Esophagus muscularis mucosa (tissue), 3 donors: Measurements from ENCODE around the gene CCDC54.

Experiments used
- CTCF ChIP-seq, 3 experiments: fragments of 200-600 bp in 2 of 3; fragments of 450-650 bp in 1 of 3; sonication (generic) in 2 of 3; IDR thresholded peaks; one replicate each; pipeline ENCODE4 v1.5.1; 2017 to 2019; ENCODE audit warnings: antibody characterized with exemption in 3 of 3, mild to moderate bottlenecking in 2 of 3, moderate library complexity in 1 of 3
- POLR2AphosphoS5 ChIP-seq, 2 donors: sonication (generic); formaldehyde crosslinking; IDR thresholded peaks; one replicate each; pipeline ENCODE4 v1.6.1; 2017; ENCODE audit warnings: antibody characterized with exemption in 2 of 2

GRCh38 chr3:107409365-107409764 is 32.1 kb downstream of the CCDC54 start:
- TF ChIP-seq POLR2AphosphoS5 (IDR thresholded peaks at IDR 0.05), result no peak
- TF ChIP-seq CTCF (IDR thresholded peaks at IDR 0.05), result no peak
